ENCODE data around the gene TTC9B. TPM values are rescaled to one million over a fixed set of nuclear protein-coding genes. Genes with fewer than 3 reads are reported as not detected.

The TTC9B gene
- total and polyA plus RNA-seq, 2 experiments from 2014 or later = 0.63 to 1.0 TPM

DNA sequence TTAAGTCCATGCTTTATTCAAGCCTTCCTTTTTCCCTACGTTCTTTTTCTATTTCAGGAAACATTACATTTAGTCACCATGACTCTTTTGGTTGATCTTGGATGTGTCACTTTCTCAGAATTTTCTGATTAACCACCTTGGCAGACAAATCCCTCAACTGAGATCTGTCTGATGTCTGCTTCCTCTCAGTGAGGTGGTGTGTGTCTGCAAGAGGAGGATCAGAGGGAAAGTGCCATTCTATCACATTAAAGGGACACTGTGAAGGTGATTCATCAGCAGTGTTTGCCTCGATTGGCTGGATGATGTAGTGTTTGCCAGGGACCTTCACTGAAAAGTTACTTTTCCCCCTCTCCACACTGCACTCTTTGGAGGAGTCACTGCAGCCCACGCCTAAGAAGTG lies 11.3 kb upstream of the TTC9B start (continued):
- TF ChIP-seq, protein P1, sequence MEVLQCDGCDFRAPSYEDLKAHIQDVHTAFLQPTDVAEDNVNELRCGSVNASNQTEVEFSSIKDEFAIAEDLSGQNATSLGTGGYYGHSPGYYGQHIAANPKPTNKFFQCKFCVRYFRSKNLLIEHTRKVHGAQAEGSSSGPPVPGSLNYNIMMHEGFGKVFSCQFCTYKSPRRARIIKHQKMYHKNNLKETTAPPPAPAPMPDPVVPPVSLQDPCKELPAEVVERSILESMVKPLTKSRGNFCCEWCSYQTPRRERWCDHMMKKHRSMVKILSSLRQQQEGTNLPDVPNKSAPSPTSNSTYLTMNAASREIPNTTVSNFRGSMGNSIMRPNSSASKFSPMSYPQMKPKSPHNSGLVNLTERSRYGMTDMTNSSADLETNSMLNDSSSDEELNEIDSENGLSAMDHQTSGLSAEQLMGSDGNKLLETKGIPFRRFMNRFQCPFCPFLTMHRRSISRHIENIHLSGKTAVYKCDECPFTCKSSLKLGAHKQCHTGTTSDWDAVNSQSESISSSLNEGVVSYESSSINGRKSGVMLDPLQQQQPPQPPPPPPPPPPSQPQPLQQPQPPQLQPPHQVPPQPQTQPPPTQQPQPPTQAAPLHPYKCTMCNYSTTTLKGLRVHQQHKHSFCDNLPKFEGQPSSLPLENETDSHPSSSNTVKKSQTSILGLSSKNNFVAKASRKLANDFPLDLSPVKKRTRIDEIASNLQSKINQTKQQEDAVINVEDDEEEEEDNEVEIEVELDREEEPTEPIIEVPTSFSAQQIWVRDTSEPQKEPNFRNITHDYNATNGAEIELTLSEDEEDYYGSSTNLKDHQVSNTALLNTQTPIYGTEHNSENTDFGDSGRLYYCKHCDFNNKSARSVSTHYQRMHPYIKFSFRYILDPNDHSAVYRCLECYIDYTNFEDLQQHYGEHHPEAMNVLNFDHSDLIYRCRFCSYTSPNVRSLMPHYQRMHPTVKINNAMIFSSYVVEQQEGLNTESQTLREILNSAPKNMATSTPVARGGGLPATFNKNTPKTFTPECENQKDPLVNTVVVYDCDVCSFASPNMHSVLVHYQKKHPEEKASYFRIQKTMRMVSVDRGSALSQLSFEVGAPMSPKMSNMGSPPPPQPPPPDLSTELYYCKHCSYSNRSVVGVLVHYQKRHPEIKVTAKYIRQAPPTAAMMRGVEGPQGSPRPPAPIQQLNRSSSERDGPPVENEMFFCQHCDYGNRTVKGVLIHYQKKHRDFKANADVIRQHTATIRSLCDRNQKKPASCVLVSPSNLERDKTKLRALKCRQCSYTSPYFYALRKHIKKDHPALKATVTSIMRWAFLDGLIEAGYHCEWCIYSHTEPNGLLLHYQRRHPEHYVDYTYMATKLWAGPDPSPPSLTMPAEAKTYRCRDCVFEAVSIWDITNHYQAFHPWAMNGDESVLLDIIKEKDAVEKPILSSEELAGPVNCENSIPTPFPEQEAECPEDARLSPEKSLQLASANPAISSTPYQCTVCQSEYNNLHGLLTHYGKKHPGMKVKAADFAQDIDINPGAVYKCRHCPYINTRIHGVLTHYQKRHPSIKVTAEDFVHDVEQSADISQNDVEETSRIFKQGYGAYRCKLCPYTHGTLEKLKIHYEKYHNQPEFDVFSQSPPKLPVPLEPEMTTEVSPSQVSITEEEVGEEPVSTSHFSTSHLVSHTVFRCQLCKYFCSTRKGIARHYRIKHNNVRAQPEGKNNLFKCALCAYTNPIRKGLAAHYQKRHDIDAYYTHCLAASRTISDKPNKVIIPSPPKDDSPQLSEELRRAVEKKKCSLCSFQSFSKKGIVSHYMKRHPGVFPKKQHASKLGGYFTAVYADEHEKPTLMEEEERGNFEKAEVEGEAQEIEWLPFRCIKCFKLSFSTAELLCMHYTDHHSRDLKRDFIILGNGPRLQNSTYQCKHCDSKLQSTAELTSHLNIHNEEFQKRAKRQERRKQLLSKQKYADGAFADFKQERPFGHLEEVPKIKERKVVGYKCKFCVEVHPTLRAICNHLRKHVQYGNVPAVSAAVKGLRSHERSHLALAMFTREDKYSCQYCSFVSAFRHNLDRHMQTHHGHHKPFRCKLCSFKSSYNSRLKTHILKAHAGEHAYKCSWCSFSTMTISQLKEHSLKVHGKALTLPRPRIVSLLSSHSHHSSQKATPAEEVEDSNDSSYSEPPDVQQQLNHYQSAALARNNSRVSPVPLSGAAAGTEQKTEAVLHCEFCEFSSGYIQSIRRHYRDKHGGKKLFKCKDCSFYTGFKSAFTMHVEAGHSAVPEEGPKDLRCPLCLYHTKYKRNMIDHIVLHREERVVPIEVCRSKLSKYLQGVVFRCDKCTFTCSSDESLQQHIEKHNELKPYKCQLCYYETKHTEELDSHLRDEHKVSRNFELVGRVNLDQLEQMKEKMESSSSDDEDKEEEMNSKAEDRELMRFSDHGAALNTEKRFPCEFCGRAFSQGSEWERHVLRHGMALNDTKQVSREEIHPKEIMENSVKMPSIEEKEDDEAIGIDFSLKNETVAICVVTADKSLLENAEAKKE (CRISPR knock-in tag; IDR thresholded peaks at IDR 0.05) = no peak
- TF ChIP-seq EZH2phosphoT487 (IDR thresholded peaks at IDR 0.05; ENCODE audit: unreplicated experiment) (no peak), JUNB (IDR thresholded peaks at IDR 0.05; ENCODE audit: unreplicated experiment) (no peak)

- H3K79me2 ChIP-seq (replicated peaks; ENCODE audit: insufficient read depth) = no peaks in the 10 kb centered on the region
- H3K27ac ChIP-seq (ENCODE audit: low read depth) = no peak overlapping the region
- H3K36me3 ChIP-seq (ENCODE audit: insufficient read depth) = no peaks in the 10 kb centered on the region
- no peak overlapping the region for H2AFZ ChIP-seq
- Mint-ChIP-seq H3K4me1 (peaks cover 38% of the 10 kb centered on the region), H3K9me3 (peaks cover 3% of the 10 kb centered on the region; the same call in 1 of the 3 replicates), H3K27ac (no peak overlapping the region), H3K36me3 (ENCODE audit: low read depth) (no peaks in the 10 kb centered on the region; the same call in 2 of the 3 replicates), H3K27me3 (ENCODE audit: insufficient read depth, low read depth, poor library complexity) (peaks cover 40% of the 10 kb centered on the region), H3K4me3 (no peak overlapping the region)
- no peaks in the 10 kb centered on the region for H3K9me2 ChIP-seq (ENCODE audit: insufficient read depth)
- ATAC-seq (no peak), DNase-seq (ENCODE audit: low spot score) (no peak)
- H4K20me1 ChIP-seq (replicated peaks; ENCODE audit: insufficient read depth) = no peaks in the 10 kb centered on the region
- no peak overlapping the region for H3K4me2 ChIP-seq
- peaks cover 3% of the 10 kb centered on the region; the same call in 1 of the 2 replicates for H3F3A ChIP-seq (replicated peaks; ENCODE audit: low read depth)
- peaks cover 37% of the 10 kb centered on the region for H3K27me3 ChIP-seq (ENCODE audit: insufficient read depth)
- peaks cover 31% of the 10 kb centered on the region for H3K4me1 ChIP-seq (ENCODE audit: insufficient read depth)
- H3K4me3 ChIP-seq = no peak overlapping the region
- TF ChIP-seq, protein P1 (CRISPR knock-in tag; IDR thresholded peaks at IDR 0.05) = no peak
- TF ChIP-seq, protein P2, sequence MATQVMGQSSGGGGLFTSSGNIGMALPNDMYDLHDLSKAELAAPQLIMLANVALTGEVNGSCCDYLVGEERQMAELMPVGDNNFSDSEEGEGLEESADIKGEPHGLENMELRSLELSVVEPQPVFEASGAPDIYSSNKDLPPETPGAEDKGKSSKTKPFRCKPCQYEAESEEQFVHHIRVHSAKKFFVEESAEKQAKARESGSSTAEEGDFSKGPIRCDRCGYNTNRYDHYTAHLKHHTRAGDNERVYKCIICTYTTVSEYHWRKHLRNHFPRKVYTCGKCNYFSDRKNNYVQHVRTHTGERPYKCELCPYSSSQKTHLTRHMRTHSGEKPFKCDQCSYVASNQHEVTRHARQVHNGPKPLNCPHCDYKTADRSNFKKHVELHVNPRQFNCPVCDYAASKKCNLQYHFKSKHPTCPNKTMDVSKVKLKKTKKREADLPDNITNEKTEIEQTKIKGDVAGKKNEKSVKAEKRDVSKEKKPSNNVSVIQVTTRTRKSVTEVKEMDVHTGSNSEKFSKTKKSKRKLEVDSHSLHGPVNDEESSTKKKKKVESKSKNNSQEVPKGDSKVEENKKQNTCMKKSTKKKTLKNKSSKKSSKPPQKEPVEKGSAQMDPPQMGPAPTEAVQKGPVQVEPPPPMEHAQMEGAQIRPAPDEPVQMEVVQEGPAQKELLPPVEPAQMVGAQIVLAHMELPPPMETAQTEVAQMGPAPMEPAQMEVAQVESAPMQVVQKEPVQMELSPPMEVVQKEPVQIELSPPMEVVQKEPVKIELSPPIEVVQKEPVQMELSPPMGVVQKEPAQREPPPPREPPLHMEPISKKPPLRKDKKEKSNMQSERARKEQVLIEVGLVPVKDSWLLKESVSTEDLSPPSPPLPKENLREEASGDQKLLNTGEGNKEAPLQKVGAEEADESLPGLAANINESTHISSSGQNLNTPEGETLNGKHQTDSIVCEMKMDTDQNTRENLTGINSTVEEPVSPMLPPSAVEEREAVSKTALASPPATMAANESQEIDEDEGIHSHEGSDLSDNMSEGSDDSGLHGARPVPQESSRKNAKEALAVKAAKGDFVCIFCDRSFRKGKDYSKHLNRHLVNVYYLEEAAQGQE (IDR thresholded peaks at IDR 0.05; ENCODE audit: unreplicated experiment) = no peak
- TF ChIP-seq POLR2AphosphoS5 (IDR thresholded peaks at IDR 0.05; ENCODE audit: low read depth) = no peak
- TF ChIP-seq STAT1 (IDR thresholded peaks at IDR 0.05; ENCODE audit: unreplicated experiment) = no peak
Measured at GRCh38 chr19:40228863-40229262, 10.7 kb upstream of the TTC9B start.
